IPS-18a (cell line): Measurements from ENCODE around the gene TRAF2.

Experiments
- H3K27ac ChIP-seq: one replicate; pipeline ENCODE4 v1.5.1; 2013; ENCODE audit warnings: low read length
- H3K27me3 ChIP-seq: one replicate; pipeline ENCODE4 v1.6.1; 2013; ENCODE audit warnings: mild to moderate bottlenecking, low read length; ENCODE audit not compliant: control insufficient read depth, insufficient read depth
- H3K36me3 ChIP-seq: one replicate; pipeline ENCODE4 v1.6.1; 2013; ENCODE audit warnings: low read depth, low read length; ENCODE audit not compliant: control insufficient read depth
- H3K4me1 ChIP-seq: one replicate; pipeline ENCODE4 v1.6.1; 2013; ENCODE audit warnings: low read depth, low read length; ENCODE audit not compliant: control insufficient read depth
- H3K4me3 ChIP-seq: one replicate; pipeline ENCODE4 v1.5.1; 2013; ENCODE audit warnings: low read length
- H3K9ac ChIP-seq: one replicate; pipeline ENCODE4 v1.6.1; 2013; ENCODE audit warnings: mild to moderate bottlenecking, low read length, moderate library complexity
- H3K9me3 ChIP-seq: one replicate; pipeline ENCODE4 v1.6.1; 2013; ENCODE audit warnings: low read depth, low read length; ENCODE audit not compliant: control insufficient read depth

Gene TRAF2

GRCh38 chr9:136927343-136928271, 41.3 kb downstream of the TRAF2 start:
- Histone ChIP-seq H3K4me1 (no peaks in the 10 kb centered on the region), H3K27ac (no peak overlapping the region), H3K4me3 (no peak overlapping the region), H3K9ac (no peak overlapping the region), H3K9me3 (no peaks in the 10 kb centered on the region), H3K36me3 (peaks cover 28% of the 10 kb centered on the region), H3K27me3 (no peaks in the 10 kb centered on the region)

GRCh38 chr9:136928591-136928990, 42.3 kb downstream of the TRAF2 start:
- peaks cover 28% of the 10 kb centered on the region for H3K36me3 ChIP-seq
- no peak overlapping the region for H3K9ac ChIP-seq

GRCh38 chr9:136930014-136930413, 43.7 kb downstream of the TRAF2 start:
- Histone ChIP-seq H3K27me3 (no peaks in the 10 kb centered on the region), H3K4me3 (no peak overlapping the region), H3K27ac (no peak overlapping the region), H3K9me3 (no peaks in the 10 kb centered on the region), H3K36me3 (peaks cover 19% of the 10 kb centered on the region), H3K4me1 (no peaks in the 10 kb centered on the region), H3K9ac (no peak overlapping the region)

More at GRCh38 chr9:136928591-136928990, 42.3 kb downstream of the TRAF2 start:
- no peak overlapping the region for H3K4me3 ChIP-seq
- no peaks in the 10 kb centered on the region for H3K9me3 ChIP-seq
- H3K4me1 ChIP-seq, result no peaks in the 10 kb centered on the region
- H3K27ac ChIP-seq, result no peak overlapping the region
- no peaks in the 10 kb centered on the region for H3K27me3 ChIP-seq

- no peak overlapping the region for H3K9ac ChIP-seq
- no peaks in the 10 kb centered on the region for H3K9me3 ChIP-seq
- H3K27me3 ChIP-seq, result no peaks in the 10 kb centered on the region
- H3K4me1 ChIP-seq, result no peaks in the 10 kb centered on the region
- H3K27ac ChIP-seq, result no peak overlapping the region
- H3K4me3 ChIP-seq, result no peak overlapping the region
- H3K36me3 ChIP-seq, result peaks cover 7% of the 10 kb centered on the region
These were observed 45.4 kb downstream of the TRAF2 start for GRCh38 chr9:136931611-136932130.

GRCh38 chr9:136934277-136934676, 48.0 kb downstream of the TRAF2 start:
- H3K9ac ChIP-seq, result no peak overlapping the region
- H3K36me3 ChIP-seq, result peaks cover 2% of the 10 kb centered on the region
- H3K9me3 ChIP-seq, result no peaks in the 10 kb centered on the region
- no peak overlapping the region for H3K27ac ChIP-seq
- no peak overlapping the region for H3K4me3 ChIP-seq
- no peaks in the 10 kb centered on the region for H3K27me3 ChIP-seq
- H3K4me1 ChIP-seq, result no peaks in the 10 kb centered on the region

GRCh38 chr9:136935651-136936050, 49.3 kb downstream of the TRAF2 start:
- H3K4me3 ChIP-seq, result no peak overlapping the region
- no peak overlapping the region for H3K27ac ChIP-seq
- no peak overlapping the region for H3K9ac ChIP-seq
- H3K36me3 ChIP-seq, result peaks cover 8% of the 10 kb centered on the region
- no peaks in the 10 kb centered on the region for H3K27me3 ChIP-seq
- no peaks in the 10 kb centered on the region for H3K9me3 ChIP-seq
- no peaks in the 10 kb centered on the region for H3K4me1 ChIP-seq

GRCh38 chr9:136936645-136937170, 50.4 kb downstream of the TRAF2 start:
- H3K4me3 ChIP-seq, result no peak overlapping the region
- no peaks in the 10 kb centered on the region for H3K27me3 ChIP-seq

GRCh38 chr9:136937186-136938001, 51.1 kb downstream of the TRAF2 start:
- no peak overlapping the region for H3K27ac ChIP-seq
- H3K4me3 ChIP-seq, result no peak overlapping the region
- no peaks in the 10 kb centered on the region for H3K27me3 ChIP-seq
- H3K36me3 ChIP-seq, result peaks cover 16% of the 10 kb centered on the region
- H3K9ac ChIP-seq, result no peak overlapping the region
- H3K4me1 ChIP-seq, result no peaks in the 10 kb centered on the region
- no peaks in the 10 kb centered on the region for H3K9me3 ChIP-seq

More at GRCh38 chr9:136936645-136937170, 50.4 kb downstream of the TRAF2 start:
- Histone ChIP-seq H3K9me3 (no peaks in the 10 kb centered on the region), H3K4me1 (no peaks in the 10 kb centered on the region), H3K9ac (no peak overlapping the region), H3K27ac (no peak overlapping the region), H3K36me3 (peaks cover 14% of the 10 kb centered on the region)

- no peak overlapping the region for H3K27ac ChIP-seq
- no peak overlapping the region for H3K4me3 ChIP-seq
- no peaks in the 10 kb centered on the region for H3K27me3 ChIP-seq
- no peak overlapping the region for H3K9ac ChIP-seq
- H3K4me1 ChIP-seq, result no peaks in the 10 kb centered on the region
- peaks cover 16% of the 10 kb centered on the region for H3K36me3 ChIP-seq
- no peaks in the 10 kb centered on the region for H3K9me3 ChIP-seq
These were observed 53.2 kb downstream of the TRAF2 start for GRCh38 chr9:136939431-136939995.

GRCh38 chr9:136939996-136940525, 53.7 kb downstream of the TRAF2 start:
- Histone ChIP-seq H3K27me3 (no peaks in the 10 kb centered on the region), H3K27ac (no peak overlapping the region), H3K4me1 (no peaks in the 10 kb centered on the region), H3K36me3 (peaks cover 16% of the 10 kb centered on the region), H3K4me3 (no peak overlapping the region), H3K9me3 (no peaks in the 10 kb centered on the region), H3K9ac (no peak overlapping the region)
